Gastroesophageal sphincter (tissue), 3 donors: ENCODE data around the gene SYCP3.

Experiments
- EP300 ChIP-seq: sonication (generic); formaldehyde crosslinking; IDR thresholded peaks from one replicate; pipeline ENCODE4 v1.6.1; 2017; ENCODE audit warnings: antibody characterized with exemption, mild to moderate bottlenecking
- POLR2A ChIP-seq, 2 donors: fragments of 450-650 bp; IDR thresholded peaks; one replicate each; pipeline ENCODE4 v1.6.1; 2017; ENCODE audit warnings: antibody characterized with exemption in 2 of 2, mild to moderate bottlenecking in 2 of 2, moderate library complexity in 1 of 2
- POLR2AphosphoS5 ChIP-seq: sonication (generic); formaldehyde crosslinking; IDR thresholded peaks from one replicate; pipeline ENCODE4 v1.6.1; 2017; ENCODE audit warnings: antibody characterized with exemption
- TF ChIP-seq, protein P1 (sequence below), 4 experiments: fragments of 200-600 bp in 2 of 4; fragments of 450-650 bp in 2 of 4; sonication (generic) in 1 of 4; IDR thresholded peaks; one replicate each; pipeline ENCODE4 v1.5.1; 2017 to 2019; ENCODE audit warnings: antibody characterized with exemption in 4 of 4, mild to moderate bottlenecking in 2 of 4, moderate library complexity in 2 of 4

DNA sequence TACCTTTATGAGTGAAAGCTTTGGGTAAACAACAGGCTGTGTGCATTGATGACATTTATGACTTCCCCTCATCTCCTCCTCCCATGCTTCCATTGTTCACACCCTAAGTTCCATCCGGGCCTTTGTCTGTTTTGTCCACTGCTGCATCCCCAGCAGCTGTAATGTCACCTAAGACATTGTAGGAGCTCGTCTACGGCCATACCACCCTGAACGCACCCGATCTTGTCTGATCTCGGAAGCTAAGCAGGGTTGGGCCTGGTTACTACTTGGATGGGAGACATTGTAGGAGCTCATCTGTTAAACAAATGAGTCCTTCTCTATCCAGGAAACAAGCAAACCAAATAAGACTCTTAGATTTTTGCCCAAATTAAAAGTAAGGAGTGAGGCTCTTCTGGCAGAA, 40.4 kb upstream of the SYCP3 start:
- TF ChIP-seq POLR2A (IDR thresholded peaks at IDR 0.05) (no peak), POLR2AphosphoS5 (no peak), EP300 (no peak)
- TF ChIP-seq, protein P1, sequence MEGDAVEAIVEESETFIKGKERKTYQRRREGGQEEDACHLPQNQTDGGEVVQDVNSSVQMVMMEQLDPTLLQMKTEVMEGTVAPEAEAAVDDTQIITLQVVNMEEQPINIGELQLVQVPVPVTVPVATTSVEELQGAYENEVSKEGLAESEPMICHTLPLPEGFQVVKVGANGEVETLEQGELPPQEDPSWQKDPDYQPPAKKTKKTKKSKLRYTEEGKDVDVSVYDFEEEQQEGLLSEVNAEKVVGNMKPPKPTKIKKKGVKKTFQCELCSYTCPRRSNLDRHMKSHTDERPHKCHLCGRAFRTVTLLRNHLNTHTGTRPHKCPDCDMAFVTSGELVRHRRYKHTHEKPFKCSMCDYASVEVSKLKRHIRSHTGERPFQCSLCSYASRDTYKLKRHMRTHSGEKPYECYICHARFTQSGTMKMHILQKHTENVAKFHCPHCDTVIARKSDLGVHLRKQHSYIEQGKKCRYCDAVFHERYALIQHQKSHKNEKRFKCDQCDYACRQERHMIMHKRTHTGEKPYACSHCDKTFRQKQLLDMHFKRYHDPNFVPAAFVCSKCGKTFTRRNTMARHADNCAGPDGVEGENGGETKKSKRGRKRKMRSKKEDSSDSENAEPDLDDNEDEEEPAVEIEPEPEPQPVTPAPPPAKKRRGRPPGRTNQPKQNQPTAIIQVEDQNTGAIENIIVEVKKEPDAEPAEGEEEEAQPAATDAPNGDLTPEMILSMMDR (IDR thresholded peaks at IDR 0.05) = no peak
